ENCODE data around the gene MRPS18A. TPM values are rescaled to one million over a fixed set of nuclear protein-coding genes. Genes with fewer than 3 reads are reported as not detected.
A peak's percentile ranks its signal among the peaks of the same experiment; 100 is the strongest.

MRPS18A gene
- total RNA-seq, 4 donors from 2014 or later = 161 to 171 (median 168) TPM

DNA sequence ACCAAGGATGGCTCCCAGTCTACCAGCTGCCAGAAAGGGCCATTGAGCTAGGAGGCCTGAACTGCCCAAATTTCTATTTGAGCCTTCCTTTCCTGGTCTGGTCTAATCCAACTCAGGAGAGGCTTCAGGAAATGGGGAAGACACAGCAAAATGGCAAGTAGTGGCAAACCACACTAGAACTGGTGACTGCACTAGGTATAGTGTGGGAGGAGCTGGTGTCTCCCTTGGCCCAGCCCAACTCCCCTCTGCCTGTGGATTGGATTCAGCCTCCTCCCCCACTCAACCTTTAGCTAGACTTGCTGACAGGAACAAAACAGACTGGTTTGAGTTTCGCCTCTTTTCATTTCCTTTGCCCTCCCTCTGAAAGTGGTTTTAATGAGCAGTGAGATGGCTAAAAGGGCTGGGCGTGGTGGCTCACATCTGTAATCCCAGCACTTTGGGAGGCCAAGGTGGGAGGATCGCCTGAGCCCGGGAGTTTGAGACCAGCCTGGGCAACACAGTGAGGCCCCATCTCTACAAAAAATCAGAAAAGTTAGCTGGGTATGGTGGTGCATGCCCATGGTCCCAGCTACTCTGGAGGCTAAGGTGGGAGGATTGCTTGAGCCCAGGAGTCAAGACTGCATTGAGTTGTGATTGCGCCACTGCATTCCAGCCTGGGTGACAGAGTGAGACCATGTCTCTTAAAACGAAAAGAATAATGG lies 17.5 kb downstream of the MRPS18A start:
- ATAC-seq = no peak

DNA sequence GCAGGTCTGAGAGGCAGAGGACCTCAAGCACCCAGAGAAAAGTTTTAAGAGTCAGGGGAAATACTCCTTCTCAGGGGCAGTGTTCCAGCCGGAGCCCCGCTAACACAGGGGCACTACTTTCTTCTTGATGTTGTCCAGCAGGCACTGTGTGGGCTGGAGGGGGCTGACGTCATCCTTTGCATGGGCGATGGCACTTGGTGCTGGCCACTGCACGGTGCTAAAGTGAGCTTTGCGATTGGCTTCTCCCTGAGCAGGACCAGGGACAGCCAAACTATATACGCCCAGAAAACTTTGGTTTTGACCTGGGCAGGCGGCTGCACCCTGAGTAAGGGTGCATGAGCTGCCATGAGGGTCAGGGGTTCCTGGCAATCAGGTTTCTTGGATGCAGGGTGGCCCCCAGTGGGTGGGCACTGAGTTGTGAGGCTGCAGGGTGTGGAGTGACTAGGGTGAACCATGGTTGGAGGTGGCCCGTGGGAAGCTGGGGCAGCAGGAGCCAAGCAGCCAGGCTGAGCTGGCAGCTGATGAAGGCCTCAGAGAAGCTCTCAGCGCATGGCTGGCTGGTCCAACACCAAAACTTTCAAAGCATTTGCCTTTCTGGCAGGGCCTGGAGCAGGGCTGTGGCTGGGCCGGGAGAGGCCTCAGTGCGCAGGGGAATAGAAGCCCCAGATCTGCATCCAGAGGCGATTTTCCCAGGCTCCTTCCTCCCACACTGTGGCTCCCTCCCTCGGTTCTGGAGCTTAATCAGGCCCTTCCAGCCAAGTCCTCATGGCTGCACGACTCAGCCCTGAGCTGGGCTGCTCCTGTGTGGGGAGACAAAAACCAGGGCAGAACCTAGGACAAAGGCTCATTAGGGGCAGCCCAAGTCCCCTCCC lies 18.3 kb downstream of the MRPS18A start:
- Histone ChIP-seq H3K4me3 (no peak overlapping the region), H3K9me3 (no peaks in the 10 kb centered on the region), H3K27ac (peak overlapping the region; percentile 95 to 97 (median 96)), H3K4me1 (peaks cover 70 to 76% of the 10 kb centered on the region in 2 donors), H3K27me3 (no peaks in the 10 kb centered on the region), H3K36me3 (peaks cover 0 to 25% of the 10 kb centered on the region in 2 donors)
- peak in 1 of 2 donors; percentile 7 for TF ChIP-seq POLR2A (IDR thresholded peaks at IDR 0.05)
- TF ChIP-seq, protein P1, sequence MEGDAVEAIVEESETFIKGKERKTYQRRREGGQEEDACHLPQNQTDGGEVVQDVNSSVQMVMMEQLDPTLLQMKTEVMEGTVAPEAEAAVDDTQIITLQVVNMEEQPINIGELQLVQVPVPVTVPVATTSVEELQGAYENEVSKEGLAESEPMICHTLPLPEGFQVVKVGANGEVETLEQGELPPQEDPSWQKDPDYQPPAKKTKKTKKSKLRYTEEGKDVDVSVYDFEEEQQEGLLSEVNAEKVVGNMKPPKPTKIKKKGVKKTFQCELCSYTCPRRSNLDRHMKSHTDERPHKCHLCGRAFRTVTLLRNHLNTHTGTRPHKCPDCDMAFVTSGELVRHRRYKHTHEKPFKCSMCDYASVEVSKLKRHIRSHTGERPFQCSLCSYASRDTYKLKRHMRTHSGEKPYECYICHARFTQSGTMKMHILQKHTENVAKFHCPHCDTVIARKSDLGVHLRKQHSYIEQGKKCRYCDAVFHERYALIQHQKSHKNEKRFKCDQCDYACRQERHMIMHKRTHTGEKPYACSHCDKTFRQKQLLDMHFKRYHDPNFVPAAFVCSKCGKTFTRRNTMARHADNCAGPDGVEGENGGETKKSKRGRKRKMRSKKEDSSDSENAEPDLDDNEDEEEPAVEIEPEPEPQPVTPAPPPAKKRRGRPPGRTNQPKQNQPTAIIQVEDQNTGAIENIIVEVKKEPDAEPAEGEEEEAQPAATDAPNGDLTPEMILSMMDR (IDR thresholded peaks at IDR 0.05 in 4 of 5, conservative IDR thresholded peaks at IDR 0.05 in 1 of 5) = no peak
- in situ Hi-C loops (cut with MboI; ENCODE audit: low sequenced_read_pairs in 4 of 4) (loop anchor here (5.0 to 25.0 kb wide), 4 partner anchors 86 to 418 kb away; no protein-coding TSS in a partner anchor), intact Hi-C loops (cut with DNase I; ENCODE audit: low total_unique reads) (loop anchor here (2.0 kb wide), 2 partner anchors 102 to 284 kb away; partner anchors contain the start of gene VEGFA)
- peak; percentile 62 to 75 for DNase-seq
- peak; percentile 19 to 28 for ATAC-seq

More for the DNA sequence above, 17.5 kb downstream of the MRPS18A start:
- Histone ChIP-seq H3K36me3 (peaks cover 0 to 33% of the 10 kb centered on the region in 2 donors), H3K4me3 (no peak overlapping the region), H3K4me1 (peaks cover 77 to 84% of the 10 kb centered on the region in 2 donors), H3K27me3 (no peaks in the 10 kb centered on the region), H3K27ac (peak overlapping the region; percentile 95 to 97 (median 96)), H3K9me3 (no peaks in the 10 kb centered on the region)
- in situ Hi-C loops (cut with MboI; ENCODE audit: low sequenced_read_pairs in 4 of 4) = loop anchor here (5.0 to 25.0 kb wide), 4 partner anchors 85 to 417 kb away; no protein-coding TSS in a partner anchor
- TF ChIP-seq, protein P1 (IDR thresholded peaks at IDR 0.05 in 4 of 5, conservative IDR thresholded peaks at IDR 0.05 in 1 of 5) = no peak
- TF ChIP-seq POLR2A (IDR thresholded peaks at IDR 0.05) = no peak
- intact Hi-C loops (cut with DNase I; ENCODE audit: low total_unique reads) = loop anchor here (2.0 to 5.0 kb wide), 3 partner anchors 101 to 332 kb away; partner anchors contain the start of gene VEGFA
- peak in 1 of 2 donors; percentile 31 for DNase-seq

DNA sequence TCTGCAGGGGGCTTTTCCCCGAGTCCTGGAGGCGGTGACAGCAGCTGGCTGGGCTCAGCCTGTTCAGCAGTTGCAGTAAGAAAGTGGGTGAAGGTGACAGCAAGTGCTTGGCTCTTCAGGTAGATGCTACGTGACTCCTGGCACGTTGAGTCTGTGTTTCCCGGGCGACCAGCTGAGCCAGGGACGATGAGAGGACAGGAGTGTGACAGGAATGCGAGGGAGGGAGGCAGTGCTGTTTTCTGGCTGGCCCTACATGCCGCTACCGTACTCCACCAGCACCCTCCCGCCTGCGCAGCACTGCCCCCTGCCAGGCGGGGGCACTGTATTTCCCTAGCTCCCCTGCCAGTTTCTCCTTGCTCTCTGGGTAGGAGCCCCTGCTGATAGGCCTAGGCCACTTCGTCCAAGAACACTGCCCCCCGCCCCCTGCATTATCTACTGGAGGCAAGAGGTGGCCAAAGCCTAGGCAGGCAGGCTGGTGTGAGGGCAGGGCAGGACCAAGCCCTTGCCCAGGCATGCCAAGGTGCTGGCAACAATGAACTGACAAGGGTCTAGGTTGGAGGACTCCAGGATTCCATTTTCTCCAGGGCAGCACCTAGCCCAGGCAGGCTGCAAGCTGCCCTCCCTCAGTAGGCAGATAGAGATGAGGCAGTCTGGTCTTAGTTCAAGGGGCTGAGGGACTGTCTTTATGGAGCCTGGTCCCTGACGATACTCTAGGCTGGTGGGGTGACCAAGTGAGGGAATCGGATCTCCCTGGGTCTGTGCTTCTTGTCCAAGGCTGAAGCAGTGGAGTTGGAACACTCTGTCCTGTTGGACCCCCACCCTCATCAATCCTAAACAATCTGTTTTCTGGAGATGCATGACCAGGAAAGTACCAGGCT lies 19.2 kb downstream of the MRPS18A start:
- Histone ChIP-seq H3K27me3 (no peaks in the 10 kb centered on the region), H3K36me3 (peaks cover 0 to 20% of the 10 kb centered on the region in 2 donors), H3K4me1 (peaks cover 61 to 67% of the 10 kb centered on the region in 2 donors), H3K4me3 (no peak overlapping the region), H3K27ac (peak overlapping the region; percentile 95 to 97 (median 96)), H3K9me3 (no peaks in the 10 kb centered on the region)
- DNase-seq (peak; percentile 69 to 88), ATAC-seq (peak; percentile 43 to 54)
- intact Hi-C loops (cut with DNase I; ENCODE audit: low total_unique reads) (loop anchor here (2.0 kb wide), 2 partner anchors 102 to 284 kb away; partner anchors contain the start of gene VEGFA), in situ Hi-C loops (cut with MboI; ENCODE audit: low sequenced_read_pairs in 4 of 4) (loop anchor here (5.0 to 25.0 kb wide), 4 partner anchors 86 to 419 kb away; no protein-coding TSS in a partner anchor)
- peak; percentile 48 to 54 for TF ChIP-seq POLR2A (IDR thresholded peaks at IDR 0.05)
- TF ChIP-seq, protein P1 (IDR thresholded peaks at IDR 0.05 in 4 of 5, conservative IDR thresholded peaks at IDR 0.05 in 1 of 5) = peak; percentile 49 to 75 (median 62)
